Stimulated activated naive CD8-positive, alpha-beta T cell treated with anti-CD3 and anti-CD28 coated beads, Interleukin-15, amount 100 ng/mL, for 72 hours (primary cell): ENCODE results near the gene RFT1.
"Not testable (repeated sequence)": the region's sequence is repeated elsewhere in the genome, so short reads cannot be mapped to it uniquely, and the experiment has no call there.

ENCODE experiments used
- ATAC-seq: fragments of 150-1000 bp; cut with Tn5 transposase; 2 replicates; pipeline ENCODE4 v1.10.0; 2021; ENCODE audit warnings: mild to moderate bottlenecking, moderate library complexity
- DNase-seq, 2 donors: peaks; one replicate each; pipeline ENCODE4 v3.0.0; 2021 to 2022
- H3K27ac Mint-ChIP-seq, 2 donors: one replicate each; pipeline ENCODE4 v1.8.0; 2022; ENCODE audit warnings: mild to moderate bottlenecking in 2 of 2, mixed read lengths in 2 of 2, moderate library complexity in 2 of 2
- H3K27me3 Mint-ChIP-seq: one replicate; pipeline ENCODE4 v1.8.0; 2022; ENCODE audit warnings: mixed read lengths
- H3K4me1 Mint-ChIP-seq: one replicate; pipeline ENCODE4 v1.8.0; 2022; ENCODE audit warnings: mild to moderate bottlenecking, mixed read lengths
- H3K4me3 Mint-ChIP-seq, 2 donors: one replicate each; pipeline ENCODE4 v1.8.0; 2022; ENCODE audit warnings: mild to moderate bottlenecking in 2 of 2, mixed read lengths in 2 of 2, moderate library complexity in 1 of 2
- H3K9me3 Mint-ChIP-seq, 2 donors: one replicate each; pipeline ENCODE4 v1.8.0; 2022; ENCODE audit warnings: mixed read lengths in 2 of 2

Gene RFT1

GRCh38 chr3:53157974-53158580 lies 27.8 kb upstream of the RFT1 start:
- ATAC-seq (no peak), DNase-seq (no peak)
- no peaks in the 10 kb centered on the region for H3K9me3 Mint-ChIP-seq
- H3K4me1 Mint-ChIP-seq, result peaks cover 30% of the 10 kb centered on the region
- H3K4me3 Mint-ChIP-seq, result no peak overlapping the region
- no peak overlapping the region for H3K27ac Mint-ChIP-seq
- peaks cover 75% of the 10 kb centered on the region for H3K27me3 Mint-ChIP-seq

- ATAC-seq, result no peak
- H3K9me3 Mint-ChIP-seq, result no peaks in the 10 kb centered on the region
- peaks cover 85% of the 10 kb centered on the region for H3K27me3 Mint-ChIP-seq
- DNase-seq, result no peak
- H3K4me1 Mint-ChIP-seq, result peaks cover 18% of the 10 kb centered on the region
- no peak overlapping the region for H3K27ac Mint-ChIP-seq
- H3K4me3 Mint-ChIP-seq, result peak overlapping the region in 1 of 2 donors; percentile 46
Measured at GRCh38 chr3:53156368-53156834, 26.2 kb upstream of the RFT1 start.

GRCh38 chr3:53155760-53156159 lies 25.5 kb upstream of the RFT1 start:
- DNase-seq (no peak), ATAC-seq (no peak)
- peaks cover 85% of the 10 kb centered on the region for H3K27me3 Mint-ChIP-seq
- no peak overlapping the region for H3K4me3 Mint-ChIP-seq
- no peak overlapping the region for H3K27ac Mint-ChIP-seq
- no peaks in the 10 kb centered on the region for H3K9me3 Mint-ChIP-seq
- H3K4me1 Mint-ChIP-seq, result peaks cover 18% of the 10 kb centered on the region

GRCh38 chr3:53154881-53155285 lies 24.6 kb upstream of the RFT1 start:
- Mint-ChIP-seq H3K27me3 (peaks cover 78% of the 10 kb centered on the region), H3K9me3 (no peaks in the 10 kb centered on the region), H3K4me1 (peaks cover 10% of the 10 kb centered on the region), H3K27ac (peak overlapping the region in 1 of 2 donors; percentile 50), H3K4me3 (no peak overlapping the region)
- ATAC-seq (no peak), DNase-seq (no peak)

- DNase-seq, result no peak
- no peaks in the 10 kb centered on the region for H3K9me3 Mint-ChIP-seq
- peaks cover 9% of the 10 kb centered on the region for H3K4me1 Mint-ChIP-seq
- H3K4me3 Mint-ChIP-seq, result no peak overlapping the region
- no peak overlapping the region for H3K27ac Mint-ChIP-seq
- no peak for ATAC-seq
- peaks cover 69% of the 10 kb centered on the region for H3K27me3 Mint-ChIP-seq
Measured at GRCh38 chr3:53153980-53154379, 23.7 kb upstream of the RFT1 start.

- H3K27ac Mint-ChIP-seq, result peak overlapping the region in 1 of 2 donors; percentile 1
- ATAC-seq (no peak), DNase-seq (no peak)
- no peak overlapping the region for H3K4me3 Mint-ChIP-seq
- no peaks in the 10 kb centered on the region for H3K9me3 Mint-ChIP-seq
- H3K4me1 Mint-ChIP-seq, result peaks cover 9% of the 10 kb centered on the region
- peaks cover 62% of the 10 kb centered on the region for H3K27me3 Mint-ChIP-seq
Measured at GRCh38 chr3:53153264-53153823, 23.1 kb upstream of the RFT1 start.

GRCh38 chr3:53151870-53152660 lies 21.8 kb upstream of the RFT1 start:
- H3K27ac Mint-ChIP-seq, result peak overlapping the region in 1 of 2 donors; percentile 22
- H3K4me1 Mint-ChIP-seq, result peaks cover 9% of the 10 kb centered on the region
- H3K27me3 Mint-ChIP-seq, result peaks cover 49% of the 10 kb centered on the region
- H3K4me3 Mint-ChIP-seq, result no peak overlapping the region
- ATAC-seq (no peak), DNase-seq (no peak)
- H3K9me3 Mint-ChIP-seq, result no peaks in the 10 kb centered on the region

- no peak overlapping the region for H3K4me3 Mint-ChIP-seq
- no peaks in the 10 kb centered on the region for H3K9me3 Mint-ChIP-seq
- H3K27me3 Mint-ChIP-seq, result peaks cover 43% of the 10 kb centered on the region
- no peak for DNase-seq
- H3K27ac Mint-ChIP-seq, result no peak overlapping the region
- peaks cover 3% of the 10 kb centered on the region for H3K4me1 Mint-ChIP-seq
- ATAC-seq, result no peak
Measured at GRCh38 chr3:53151465-53151864, 21.2 kb upstream of the RFT1 start.

- not testable (repeated sequence) for H3K27ac Mint-ChIP-seq
Measured at GRCh38 chr3:53151086-53151438, 20.8 kb upstream of the RFT1 start.

GRCh38 chr3:53150247-53151085 lies 20.2 kb upstream of the RFT1 start:
- Mint-ChIP-seq H3K4me3 (no peak overlapping the region), H3K27me3 (peaks cover 33% of the 10 kb centered on the region), H3K4me1 (no peaks in the 10 kb centered on the region), H3K9me3 (no peaks in the 10 kb centered on the region), H3K27ac (no peak overlapping the region)
- DNase-seq, result no peak
- ATAC-seq, result no peak

More at GRCh38 chr3:53151086-53151438, 20.8 kb upstream of the RFT1 start:
- not testable (repeated sequence) for ATAC-seq, H3K9me3 Mint-ChIP-seq, DNase-seq, H3K4me3 Mint-ChIP-seq, H3K4me1 Mint-ChIP-seq
- H3K27me3 Mint-ChIP-seq, result peaks cover 39% of the 10 kb centered on the region

GRCh38 chr3:53149699-53150098 lies 19.5 kb upstream of the RFT1 start:
- H3K4me3 Mint-ChIP-seq, result no peak overlapping the region
- ATAC-seq (no peak), DNase-seq (no peak)
- no peaks in the 10 kb centered on the region for H3K4me1 Mint-ChIP-seq
- no peak overlapping the region for H3K27ac Mint-ChIP-seq
- H3K9me3 Mint-ChIP-seq, result no peaks in the 10 kb centered on the region
- peaks cover 26% of the 10 kb centered on the region for H3K27me3 Mint-ChIP-seq

- no peak for ATAC-seq
- Mint-ChIP-seq H3K27ac (no peak overlapping the region), H3K4me1 (no peaks in the 10 kb centered on the region), H3K27me3 (peaks cover 20% of the 10 kb centered on the region), H3K9me3 (no peaks in the 10 kb centered on the region), H3K4me3 (no peak overlapping the region)
- DNase-seq, result no peak
Measured at GRCh38 chr3:53149006-53149690, 18.9 kb upstream of the RFT1 start.

GRCh38 chr3:53147903-53148400 lies 17.7 kb upstream of the RFT1 start:
- Mint-ChIP-seq H3K4me1 (no peaks in the 10 kb centered on the region), H3K27me3 (peaks cover 8% of the 10 kb centered on the region), H3K9me3 (no peaks in the 10 kb centered on the region), H3K4me3 (no peak overlapping the region), H3K27ac (peak overlapping the region in 1 of 2 donors; percentile 51)
- no peak for DNase-seq
- no peak for ATAC-seq

- no peaks in the 10 kb centered on the region for H3K9me3 Mint-ChIP-seq
- H3K4me1 Mint-ChIP-seq, result no peaks in the 10 kb centered on the region
- DNase-seq (no peak), ATAC-seq (no peak)
- H3K27ac Mint-ChIP-seq, result no peak overlapping the region
- H3K4me3 Mint-ChIP-seq, result no peak overlapping the region
- peaks cover 2% of the 10 kb centered on the region for H3K27me3 Mint-ChIP-seq
Measured at GRCh38 chr3:53147151-53147902, 17.1 kb upstream of the RFT1 start.
